ENCODE data around the gene GAREM1.
A peak's percentile ranks its signal among the peaks of the same experiment; 100 is the strongest.

GAREM1 gene

DNA sequence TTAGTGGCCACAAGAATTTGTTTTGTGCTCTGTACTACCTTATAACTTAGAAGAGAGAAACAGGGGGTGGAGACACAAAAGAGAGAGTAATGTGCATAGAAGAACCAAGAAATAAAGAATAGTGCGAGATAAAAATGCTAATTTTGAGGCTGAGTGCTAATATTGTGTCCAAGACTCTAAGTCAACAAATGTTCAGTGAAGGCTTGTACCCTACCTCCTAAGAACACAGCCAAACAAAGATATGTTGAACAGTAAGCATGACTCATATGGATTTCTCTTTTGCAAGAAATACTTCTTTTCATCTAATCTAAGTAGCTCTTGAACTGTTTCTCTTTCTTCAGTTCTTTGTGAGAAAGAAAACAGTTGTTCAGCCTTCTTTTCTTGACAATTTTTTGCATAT, 45.2 kb downstream of the GAREM1 start:
- no peaks in the 10 kb centered on the region for H3K27me3 ChIP-seq (ENCODE audit: insufficient read depth, low read length)
- peaks cover 27% of the 10 kb centered on the region for H3K79me2 ChIP-seq (ENCODE audit: control insufficient read depth, insufficient read depth, low read length, unreplicated experiment)
- peak overlapping the region; percentile 36 for H3K4me3 ChIP-seq (ENCODE audit: low read depth, low read length)
- peak overlapping the region; percentile 90 for H3K27ac ChIP-seq (ENCODE audit: low read depth, low read length)
- no peak overlapping the region for H2AFZ ChIP-seq (ENCODE audit: low read length, unreplicated experiment)
- H3K4me1 ChIP-seq (ENCODE audit: control insufficient read depth, insufficient read depth, low read length, unreplicated experiment): peaks cover 37% of the 10 kb centered on the region
- no peaks in the 10 kb centered on the region for H3K36me3 ChIP-seq (ENCODE audit: insufficient read depth, low read length)

DNA sequence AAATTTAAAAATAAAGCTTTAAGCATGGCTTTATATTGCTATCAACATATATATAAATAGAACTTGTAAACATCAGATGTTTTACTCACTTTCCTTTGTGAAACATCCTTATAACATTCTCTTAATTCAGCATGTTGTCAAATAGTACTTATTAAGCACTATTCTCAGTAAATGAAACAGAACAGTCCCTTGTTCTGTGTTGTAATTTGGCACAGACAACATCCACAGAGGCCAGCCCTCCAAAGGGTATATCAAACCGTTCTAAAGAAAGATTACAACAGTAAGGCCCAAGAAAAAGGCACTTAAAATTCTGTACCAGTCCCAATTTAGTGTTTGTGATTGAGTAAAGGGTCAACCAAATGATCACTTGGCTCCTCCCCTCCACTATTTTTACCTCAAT, 46.0 kb downstream of the GAREM1 start:
- H3K4me3 ChIP-seq (ENCODE audit: low read depth, low read length): no peak overlapping the region
- peaks cover 40% of the 10 kb centered on the region for H3K4me1 ChIP-seq (ENCODE audit: control insufficient read depth, insufficient read depth, low read length, unreplicated experiment)
- H3K36me3 ChIP-seq (ENCODE audit: insufficient read depth, low read length): no peaks in the 10 kb centered on the region
- peaks cover 23% of the 10 kb centered on the region for H3K79me2 ChIP-seq (ENCODE audit: control insufficient read depth, insufficient read depth, low read length, unreplicated experiment)
- peak overlapping the region; percentile 90 for H3K27ac ChIP-seq (ENCODE audit: low read depth, low read length)
- no peaks in the 10 kb centered on the region for H3K27me3 ChIP-seq (ENCODE audit: insufficient read depth, low read length)
- no peak overlapping the region for H2AFZ ChIP-seq (ENCODE audit: low read length, unreplicated experiment)

DNA sequence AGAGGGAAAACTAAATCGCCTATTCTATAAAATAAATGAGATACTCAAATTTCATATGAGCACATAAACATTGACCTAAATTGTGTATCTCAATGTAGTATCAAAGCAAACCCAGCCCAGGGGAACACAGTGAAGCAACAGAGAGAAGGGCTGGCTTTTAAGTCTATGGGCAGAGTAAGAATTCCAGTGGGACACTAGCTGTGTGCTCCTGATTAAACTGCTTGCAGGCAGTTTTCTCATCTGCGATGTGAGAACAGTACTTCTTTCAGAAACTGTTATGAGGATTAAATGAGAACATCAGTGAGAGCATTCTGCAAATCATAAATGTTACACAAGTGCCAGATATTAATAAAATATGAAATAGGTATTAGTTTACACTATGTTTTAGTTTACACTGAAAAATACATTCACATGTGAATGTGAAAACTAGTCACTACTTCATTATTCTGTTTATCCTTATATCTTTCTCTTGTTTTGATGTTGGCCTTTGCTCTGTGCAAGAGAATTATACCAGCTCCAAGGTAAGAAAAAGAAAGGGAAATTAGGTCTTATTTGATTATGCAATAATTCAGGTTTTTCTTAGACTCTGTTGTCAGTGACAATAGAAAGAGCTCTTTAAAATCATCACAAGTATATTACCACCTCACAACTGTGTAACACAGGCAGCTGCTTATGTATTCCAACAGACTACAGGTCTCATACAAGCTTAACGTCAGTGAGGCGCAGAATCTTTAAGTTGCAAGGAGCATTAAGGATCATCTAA, 47.5 kb downstream of the GAREM1 start:
- Histone ChIP-seq H3K4me1 (ENCODE audit: control insufficient read depth, insufficient read depth, low read length, unreplicated experiment) (peaks cover 37% of the 10 kb centered on the region), H2AFZ (ENCODE audit: low read length, unreplicated experiment) (no peak overlapping the region)

DNA sequence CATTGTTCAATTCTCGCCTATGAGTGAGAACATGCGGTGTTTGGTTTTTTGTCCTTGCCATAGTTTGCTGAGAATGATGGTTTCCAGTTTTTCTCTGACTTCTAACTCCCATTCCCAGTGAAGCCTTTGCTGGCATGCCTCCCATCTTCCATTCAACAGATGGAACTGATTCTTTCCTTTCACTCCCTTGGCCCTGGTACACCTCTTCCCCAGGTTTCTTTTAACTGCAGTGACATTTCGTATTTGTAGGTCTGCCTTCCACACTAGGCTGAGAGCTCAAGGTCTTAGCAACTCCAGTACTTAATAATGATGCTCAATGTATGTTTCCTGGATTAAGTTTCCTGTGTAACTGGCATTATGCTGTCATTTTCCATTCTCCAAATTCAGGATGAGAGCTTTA, 48.5 kb downstream of the GAREM1 start:
- Histone ChIP-seq H2AFZ (ENCODE audit: low read length, unreplicated experiment) (no peak overlapping the region), H3K36me3 (ENCODE audit: insufficient read depth, low read length) (no peaks in the 10 kb centered on the region), H3K4me3 (ENCODE audit: low read depth, low read length) (no peak overlapping the region), H3K79me2 (ENCODE audit: control insufficient read depth, insufficient read depth, low read length, unreplicated experiment) (peaks cover 12% of the 10 kb centered on the region), H3K27ac (ENCODE audit: low read depth, low read length) (no peak overlapping the region), H3K4me1 (ENCODE audit: control insufficient read depth, insufficient read depth, low read length, unreplicated experiment) (peaks cover 27% of the 10 kb centered on the region), H3K27me3 (ENCODE audit: insufficient read depth, low read length) (no peaks in the 10 kb centered on the region)

More for the DNA sequence above, 47.5 kb downstream of the GAREM1 start:
- H3K79me2 ChIP-seq (ENCODE audit: control insufficient read depth, insufficient read depth, low read length, unreplicated experiment): peaks cover 16% of the 10 kb centered on the region
- no peak overlapping the region for H3K27ac ChIP-seq (ENCODE audit: low read depth, low read length)
- H3K4me3 ChIP-seq (ENCODE audit: low read depth, low read length): no peak overlapping the region
- no peaks in the 10 kb centered on the region for H3K36me3 ChIP-seq (ENCODE audit: insufficient read depth, low read length)
- no peaks in the 10 kb centered on the region for H3K27me3 ChIP-seq (ENCODE audit: insufficient read depth, low read length)

DNA sequence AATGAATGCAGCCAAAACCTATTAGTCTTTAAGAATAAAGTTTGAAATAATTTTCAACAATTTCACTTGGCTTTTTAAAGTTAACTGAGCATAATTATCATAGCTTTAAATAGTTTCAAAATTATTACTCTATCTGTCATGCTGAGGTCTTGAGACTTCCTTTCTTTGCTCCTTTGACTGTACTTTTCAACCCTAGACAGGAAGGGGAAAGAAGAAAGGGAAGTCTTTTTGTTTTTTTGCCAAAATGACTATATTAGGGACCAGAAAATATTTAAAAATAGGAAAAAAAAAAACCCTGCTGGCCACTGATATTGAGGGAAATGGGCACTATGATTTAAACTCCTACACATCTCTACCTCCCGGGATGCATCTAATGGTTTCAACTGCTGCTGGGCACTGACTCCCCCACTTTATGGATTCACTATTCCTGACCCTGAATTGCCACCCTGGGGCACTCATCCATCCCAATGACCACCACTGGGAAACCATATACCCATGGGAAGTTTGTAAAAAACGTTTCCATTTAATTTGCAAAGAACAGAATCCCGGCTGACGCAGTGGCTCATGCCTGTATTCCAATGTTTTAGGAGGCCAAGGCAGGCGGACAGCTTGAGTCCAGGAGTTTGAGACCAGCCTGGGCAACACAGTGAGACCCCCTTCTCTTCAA, 50.5 kb downstream of the GAREM1 start:
- no peaks in the 10 kb centered on the region for H3K27me3 ChIP-seq (ENCODE audit: insufficient read depth, low read length)
- no peak overlapping the region for H3K27ac ChIP-seq (ENCODE audit: low read depth, low read length)
- peaks cover 9% of the 10 kb centered on the region for H3K4me1 ChIP-seq (ENCODE audit: control insufficient read depth, insufficient read depth, low read length, unreplicated experiment)
- H3K36me3 ChIP-seq (ENCODE audit: insufficient read depth, low read length): no peaks in the 10 kb centered on the region
- H2AFZ ChIP-seq (ENCODE audit: low read length, unreplicated experiment): no peak overlapping the region
- peaks cover 10% of the 10 kb centered on the region for H3K79me2 ChIP-seq (ENCODE audit: control insufficient read depth, insufficient read depth, low read length, unreplicated experiment)
- H3K4me3 ChIP-seq (ENCODE audit: low read depth, low read length): no peak overlapping the region

DNA sequence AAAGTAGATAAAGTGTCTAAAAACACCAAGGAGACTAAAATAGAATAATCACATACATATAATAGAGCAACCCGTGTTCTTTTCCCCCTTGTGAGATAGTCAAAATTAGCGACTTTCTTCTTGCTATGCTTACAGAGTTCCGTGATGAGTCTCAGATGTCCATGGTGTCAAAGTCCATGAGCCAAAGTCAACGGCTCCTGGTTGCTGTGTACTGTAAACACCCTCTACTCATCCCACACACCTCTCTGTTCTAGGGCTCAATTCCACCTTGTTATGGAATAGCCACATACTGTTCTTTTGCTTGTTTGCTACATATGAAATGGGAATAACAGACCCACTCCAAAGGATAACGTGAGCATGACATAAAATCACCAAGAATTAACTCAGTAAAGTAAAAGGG, 52.5 kb downstream of the GAREM1 start:
- Histone ChIP-seq H3K27me3 (ENCODE audit: insufficient read depth, low read length) (no peaks in the 10 kb centered on the region), H3K79me2 (ENCODE audit: control insufficient read depth, insufficient read depth, low read length, unreplicated experiment) (peaks cover 7% of the 10 kb centered on the region), H3K27ac (ENCODE audit: low read depth, low read length) (no peak overlapping the region), H3K36me3 (ENCODE audit: insufficient read depth, low read length) (no peaks in the 10 kb centered on the region), H3K4me3 (ENCODE audit: low read depth, low read length) (no peak overlapping the region), H3K4me1 (ENCODE audit: control insufficient read depth, insufficient read depth, low read length, unreplicated experiment) (peaks cover 3% of the 10 kb centered on the region), H2AFZ (ENCODE audit: low read length, unreplicated experiment) (no peak overlapping the region)

DNA sequence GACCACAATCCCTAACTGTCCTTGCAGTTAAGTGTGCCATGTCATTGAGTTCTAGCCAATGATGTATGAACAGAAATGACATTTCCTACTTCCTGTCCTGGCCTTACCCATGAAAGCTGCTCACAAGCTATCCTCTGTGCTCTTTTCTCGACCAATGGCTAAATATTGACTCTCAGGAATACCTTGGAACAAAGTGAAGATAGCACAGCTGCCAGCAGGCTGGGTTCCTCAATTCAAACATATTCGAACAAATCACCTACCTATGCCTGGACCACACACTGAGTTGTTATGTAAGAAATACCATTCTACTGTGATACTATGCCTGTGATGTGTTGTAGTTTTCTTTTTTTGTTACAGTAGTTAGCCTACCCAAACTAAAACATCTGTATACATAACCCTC, 65.1 kb downstream of the GAREM1 start:
- Histone ChIP-seq H3K36me3 (ENCODE audit: insufficient read depth, low read length) (no peaks in the 10 kb centered on the region), H3K4me3 (ENCODE audit: low read depth, low read length) (no peak overlapping the region), H3K79me2 (ENCODE audit: control insufficient read depth, insufficient read depth, low read length, unreplicated experiment) (no peaks in the 10 kb centered on the region), H3K27me3 (ENCODE audit: insufficient read depth, low read length) (no peaks in the 10 kb centered on the region), H2AFZ (ENCODE audit: low read length, unreplicated experiment) (no peak overlapping the region), H3K4me1 (ENCODE audit: control insufficient read depth, insufficient read depth, low read length, unreplicated experiment) (no peaks in the 10 kb centered on the region), H3K27ac (ENCODE audit: low read depth, low read length) (no peak overlapping the region)

DNA sequence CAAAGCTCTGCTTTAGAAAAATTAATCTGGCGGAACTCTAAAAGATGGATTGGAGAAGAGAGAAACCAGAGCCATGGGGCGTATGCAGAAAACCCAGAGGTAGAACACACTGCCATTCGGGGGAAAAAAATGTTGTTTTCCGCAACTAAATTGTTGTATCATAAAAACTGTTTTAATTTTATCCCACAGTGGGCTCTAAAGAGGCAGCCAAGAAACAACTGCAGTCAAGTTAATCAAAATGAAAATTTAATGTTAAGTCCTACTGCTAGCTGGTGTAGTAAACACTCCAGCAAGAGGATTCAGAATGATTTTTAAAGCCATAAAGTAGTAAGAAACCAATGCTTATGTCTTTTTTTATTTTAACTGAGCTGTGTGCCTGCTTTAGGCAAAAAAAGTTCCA, 69.1 kb downstream of the GAREM1 start:
- no peaks in the 10 kb centered on the region for H3K4me1 ChIP-seq (ENCODE audit: control insufficient read depth, insufficient read depth, low read length, unreplicated experiment)

DNA sequence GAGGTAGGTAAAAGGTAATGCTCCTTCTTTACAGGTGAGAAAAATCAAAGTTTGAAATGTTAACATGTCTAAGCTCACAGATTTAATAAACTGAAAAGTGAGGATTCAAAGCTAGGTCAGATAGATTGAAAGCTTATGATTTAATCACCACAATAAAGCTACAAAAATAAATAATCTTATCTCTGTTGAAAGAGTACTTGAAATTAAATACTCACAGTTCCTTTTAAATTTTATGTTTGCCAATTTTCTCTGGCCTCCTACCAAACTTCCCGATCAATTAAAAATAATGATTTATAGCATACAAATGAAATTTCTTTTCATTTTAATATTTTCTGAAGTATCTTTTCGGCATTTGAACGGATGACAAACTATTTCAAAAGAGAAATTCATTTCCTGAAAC, 77.3 kb downstream of the GAREM1 start:
- Histone ChIP-seq H3K4me1 (ENCODE audit: control insufficient read depth, insufficient read depth, low read length, unreplicated experiment) (no peaks in the 10 kb centered on the region), H3K36me3 (ENCODE audit: insufficient read depth, low read length) (no peaks in the 10 kb centered on the region), H3K4me3 (ENCODE audit: low read depth, low read length) (no peak overlapping the region), H3K27me3 (ENCODE audit: insufficient read depth, low read length) (no peaks in the 10 kb centered on the region), H3K79me2 (ENCODE audit: control insufficient read depth, insufficient read depth, low read length, unreplicated experiment) (no peaks in the 10 kb centered on the region), H2AFZ (ENCODE audit: low read length, unreplicated experiment) (no peak overlapping the region), H3K27ac (ENCODE audit: low read depth, low read length) (no peak overlapping the region)

More for the DNA sequence above, 69.1 kb downstream of the GAREM1 start:
- no peaks in the 10 kb centered on the region for H3K79me2 ChIP-seq (ENCODE audit: control insufficient read depth, insufficient read depth, low read length, unreplicated experiment)
- H3K27me3 ChIP-seq (ENCODE audit: insufficient read depth, low read length): no peaks in the 10 kb centered on the region
- H3K36me3 ChIP-seq (ENCODE audit: insufficient read depth, low read length): no peaks in the 10 kb centered on the region
- H3K4me3 ChIP-seq (ENCODE audit: low read depth, low read length): no peak overlapping the region
- no peak overlapping the region for H2AFZ ChIP-seq (ENCODE audit: low read length, unreplicated experiment)
- H3K27ac ChIP-seq (ENCODE audit: low read depth, low read length): no peak overlapping the region

DNA sequence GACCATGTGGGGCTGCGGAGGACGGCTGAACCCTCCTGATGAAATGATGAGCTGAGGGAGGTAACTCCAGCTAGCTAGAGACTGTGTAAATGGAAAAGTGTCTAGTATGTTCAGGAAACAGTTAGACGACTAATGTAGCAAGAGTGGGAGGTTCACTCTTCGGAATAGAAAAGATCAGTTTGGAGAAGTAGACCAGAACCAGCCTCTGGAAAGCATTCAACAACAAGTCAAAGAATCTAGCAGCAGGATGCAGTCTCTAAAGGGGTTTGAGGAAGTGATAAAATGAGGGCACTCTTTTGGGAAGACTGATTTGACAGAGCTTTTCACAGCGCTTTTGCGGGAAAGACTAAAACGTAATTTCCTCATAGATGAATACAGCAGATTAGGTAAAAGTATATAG, 79.6 kb downstream of the GAREM1 start:
- no peak overlapping the region for H3K27ac ChIP-seq (ENCODE audit: low read depth, low read length)
- no peaks in the 10 kb centered on the region for H3K79me2 ChIP-seq (ENCODE audit: control insufficient read depth, insufficient read depth, low read length, unreplicated experiment)
- H3K4me1 ChIP-seq (ENCODE audit: control insufficient read depth, insufficient read depth, low read length, unreplicated experiment): peaks cover 3% of the 10 kb centered on the region
- H3K4me3 ChIP-seq (ENCODE audit: low read depth, low read length): no peak overlapping the region
- H3K27me3 ChIP-seq (ENCODE audit: insufficient read depth, low read length): no peaks in the 10 kb centered on the region
- no peaks in the 10 kb centered on the region for H3K36me3 ChIP-seq (ENCODE audit: insufficient read depth, low read length)
- H2AFZ ChIP-seq (ENCODE audit: low read length, unreplicated experiment): no peak overlapping the region

DNA sequence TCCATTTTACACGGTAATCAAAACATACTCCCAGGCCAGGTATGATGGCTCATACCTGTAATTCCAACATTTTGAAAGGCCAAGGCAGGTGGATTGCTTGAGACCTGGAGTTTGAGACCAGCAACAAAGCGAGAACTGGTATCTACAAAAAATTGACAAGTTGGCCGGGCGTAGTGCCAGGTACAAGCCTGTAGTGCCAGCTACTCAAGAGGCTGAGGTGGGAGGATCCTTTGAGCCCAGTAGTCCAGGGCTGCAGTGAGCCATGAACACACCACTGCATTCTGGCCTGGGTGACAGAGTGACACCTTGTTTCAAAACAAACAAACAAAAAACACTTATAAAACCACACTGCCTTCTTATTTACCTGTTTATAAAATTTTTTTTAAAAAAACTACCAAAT, 80.8 kb downstream of the GAREM1 start:
- Histone ChIP-seq H3K4me1 (ENCODE audit: control insufficient read depth, insufficient read depth, low read length, unreplicated experiment) (peaks cover 14% of the 10 kb centered on the region), H3K36me3 (ENCODE audit: insufficient read depth, low read length) (no peaks in the 10 kb centered on the region), H3K27ac (ENCODE audit: low read depth, low read length) (no peak overlapping the region), H3K27me3 (ENCODE audit: insufficient read depth, low read length) (no peaks in the 10 kb centered on the region), H2AFZ (ENCODE audit: low read length, unreplicated experiment) (no peak overlapping the region), H3K4me3 (ENCODE audit: low read depth, low read length) (no peak overlapping the region), H3K79me2 (ENCODE audit: control insufficient read depth, insufficient read depth, low read length, unreplicated experiment) (no peaks in the 10 kb centered on the region)
